Esophagus squamous epithelium (tissue), 5 donors: ENCODE results near the gene SAMD14. TPM values are rescaled to one million over a fixed set of nuclear protein-coding genes. Genes with fewer than 3 reads are reported as not detected.
A peak's percentile ranks its signal among the peaks of the same experiment; 100 is the strongest.

Experiments used
- DNase-seq: peaks from one replicate; lab custom pipeline; 2025; lab: John Stamatoyannopoulos, UW
- H3K27ac ChIP-seq, 4 donors: fragments of 200-600 bp; sonication (generic); one replicate each; pipeline ENCODE4 v1.5.1; 2016 to 2019; ENCODE audit warnings: mild to moderate bottlenecking in 1 of 4
- H3K27me3 ChIP-seq, 4 donors: fragments of 200-600 bp; sonication (generic); 1 replicate in 3 of 4; 2 replicates in 1 of 4; pipeline versions ENCODE4 v1.5.1 to v1.6.0; 2017 to 2021; ENCODE audit warnings: antibody characterized with exemption in 1 of 4
- H3K36me3 ChIP-seq, 3 donors: fragments of 200-600 bp; sonication (generic); one replicate each; pipeline ENCODE4 v1.5.1; 2016 to 2019
- H3K4me1 ChIP-seq, 3 donors: fragments of 200-600 bp; sonication (generic); one replicate each; pipeline ENCODE4 v1.5.1; 2017 to 2019
- H3K4me3 ChIP-seq, 4 donors: fragments of 200-600 bp; sonication (generic); 1 replicate in 3 of 4; 2 replicates in 1 of 4; pipeline ENCODE4 v1.5.1; 2016 to 2019; ENCODE audit warnings: mild to moderate bottlenecking in 2 of 4, moderate library complexity in 1 of 4
- H3K9me3 ChIP-seq, 3 donors: fragments of 200-600 bp; sonication (generic); one replicate each; pipeline ENCODE4 v1.5.1; 2016 to 2019
- CTCF ChIP-seq, 6 experiments: fragments of 450-650 bp in 4 of 6; fragments of 200-600 bp in 2 of 6; sonication (generic) in 2 of 6; IDR thresholded peaks; one replicate each; pipeline ENCODE4 v1.5.1; 2016 to 2019; ENCODE audit warnings: antibody characterized with exemption in 6 of 6, mild to moderate bottlenecking in 4 of 6, moderate library complexity in 4 of 6
- POLR2A ChIP-seq, 4 donors: fragments of 450-650 bp; IDR thresholded peaks; one replicate each; pipeline ENCODE4 v1.6.1; 2017; ENCODE audit warnings: antibody characterized with exemption in 4 of 4, mild to moderate bottlenecking in 4 of 4, moderate library complexity in 3 of 4
- WGBS, 2 donors: methylation state at CpG; one replicate each; pipeline ENCODE4 v1.1.5; 2018; 5-methylcytosine and 5-hydroxymethylcytosine counted together
- intact Hi-C: fragments of 100-400 bp; cut with DNase I; formaldehyde crosslinking; loops from one replicate; pipeline ENCODE4 v1.15.0; 2022
- total RNA-seq, 4 donors: library from RNA; depleted of rRNA; stranded (reverse); fragments of >200 nt; gene quantifications; one replicate each; pipeline ENCODE4 v1.1.0, GENCODE V29; 2016
- donor health status: DM: yes; HTN: yes; CAD: no.

Gene SAMD14
- total RNA-seq = under 1 TPM in 1 of 4 donors, not detected in 3; 0.57 TPM

- H3K4me1 ChIP-seq = peaks cover 11 to 60% (median 12%) of the 10 kb centered on the region in 3 donors
- WGBS, 2 donors = 0 to 5% methylated on average over 5 to 8 of the region's 84 CpGs
- H3K4me3 ChIP-seq = peak within 1 kb of the TSS; percentile 24 to 73 (median 42)
- no peak for DNase-seq
- H3K27ac ChIP-seq = peak within 1 kb of the TSS in 2 of 4 donors; percentile 9 to 29
- intact Hi-C loops = no loop called here
- no peaks in the 10 kb centered on the region for H3K9me3 ChIP-seq
- H3K27me3 ChIP-seq = peaks cover 5 to 41% (median 9%) of the 10 kb centered on the region in 4 donors
- H3K36me3 ChIP-seq = peaks cover 3 to 10% (median 6%) of the 10 kb centered on the region in 3 donors
- TF ChIP-seq CTCF (IDR thresholded peaks at IDR 0.05) (no peak), POLR2A (IDR thresholded peaks at IDR 0.05) (no peak)
Measured at GRCh38 chr17:50129728-50130558, at the start of gene SAMD14. Gene SAMD14 (minus strand): TSS chr17:50130160. CDS start chr17:50124959, 5,201 bp downstream.

- intact Hi-C loops = no loop called here
- H3K9me3 ChIP-seq = no peaks in the 10 kb centered on the region
- DNase-seq = no peak
- no peaks in the 10 kb centered on the region for H3K36me3 ChIP-seq
- peak overlapping the region; percentile 68 to 85 (median 74) for H3K27ac ChIP-seq
- no peak for TF ChIP-seq POLR2A (IDR thresholded peaks at IDR 0.05)
- peak in 4 of 6 experiments; percentile 27 to 49 (median 45) for TF ChIP-seq CTCF (IDR thresholded peaks at IDR 0.05)
- H3K27me3 ChIP-seq = no peaks in the 10 kb centered on the region
- WGBS, 2 donors = 2 to 25% methylated on average over 5 to 8 of the region's 22 CpGs
- peaks cover 21 to 59% (median 30%) of the 10 kb centered on the region in 3 donors for H3K4me1 ChIP-seq
- peak overlapping the region in 3 of 4 donors; percentile 9 to 44 (median 9) for H3K4me3 ChIP-seq
Measured at GRCh38 chr17:50177983-50178834, 48.2 kb upstream of the SAMD14 start.

- H3K4me1 ChIP-seq = peaks cover 21 to 61% (median 30%) of the 10 kb centered on the region in 3 donors
- no peak overlapping the region for H3K4me3 ChIP-seq
- WGBS, 2 donors = 63% methylated on average over 6 to 10 of the region's 10 CpGs
- DNase-seq = no peak
- H3K27ac ChIP-seq = peak overlapping the region; percentile 68 to 85 (median 74)
- H3K9me3 ChIP-seq = no peaks in the 10 kb centered on the region
- TF ChIP-seq POLR2A (IDR thresholded peaks at IDR 0.05) = no peak
- no peak for TF ChIP-seq CTCF (IDR thresholded peaks at IDR 0.05)
- no peaks in the 10 kb centered on the region for H3K36me3 ChIP-seq
- H3K27me3 ChIP-seq = no peaks in the 10 kb centered on the region
- intact Hi-C loops = no loop called here
Measured at GRCh38 chr17:50177476-50177875, 47.5 kb upstream of the SAMD14 start.

- WGBS, 2 donors = 85 to 88% methylated on average over 12 to 15 of the region's 20 CpGs
- Histone ChIP-seq H3K4me1 (peaks cover 21 to 58% (median 30%) of the 10 kb centered on the region in 3 donors), H3K27ac (peak overlapping the region; percentile 68 to 85 (median 74))
Measured at GRCh38 chr17:50176559-50177357, 46.8 kb upstream of the SAMD14 start.

More at GRCh38 chr17:50176559-50177357, 46.8 kb upstream of the SAMD14 start:
- intact Hi-C loops = no loop called here
- no peaks in the 10 kb centered on the region for H3K36me3 ChIP-seq
- TF ChIP-seq CTCF (IDR thresholded peaks at IDR 0.05) (no peak), POLR2A (IDR thresholded peaks at IDR 0.05) (no peak)
- no peaks in the 10 kb centered on the region for H3K9me3 ChIP-seq
- no peaks in the 10 kb centered on the region for H3K27me3 ChIP-seq
- H3K4me3 ChIP-seq = no peak overlapping the region
- DNase-seq = no peak
